LNCAP (cell line): ENCODE data around the gene NHS.

Source experiments
- CTCF ChIP-seq: fragments of 450-650 bp; IDR thresholded peaks from 2 replicates; pipeline ENCODE4 v1.5.1; 2017; ENCODE audit warnings: mild to moderate bottlenecking

The NHS gene

GRCh38 chrX:17627026-17627425 is 252.0 kb downstream of the NHS start:
- TF ChIP-seq CTCF: no peak

DNA sequence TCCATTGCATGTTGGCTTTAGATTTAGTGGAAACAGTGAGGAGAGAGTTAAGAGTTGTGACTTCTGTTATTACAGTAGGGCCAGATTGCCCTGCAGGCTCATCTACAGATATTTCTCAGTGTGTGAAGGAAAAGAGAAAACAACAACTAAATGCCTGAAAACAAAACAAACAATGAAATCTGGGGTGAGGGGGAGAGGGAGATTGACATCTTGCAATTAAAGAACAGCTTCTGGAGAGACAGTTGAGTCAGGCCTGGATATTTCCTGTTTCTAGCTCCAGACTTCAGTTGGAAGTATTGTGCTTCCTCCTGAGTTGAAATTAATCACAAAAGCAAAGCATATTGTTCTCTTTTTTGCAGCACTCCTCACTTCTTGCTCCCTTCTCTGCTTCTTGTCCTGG is 254.0 kb downstream of the NHS start:
- no peak for TF ChIP-seq CTCF

- no peak for TF ChIP-seq CTCF
Measured at GRCh38 chrX:17629519-17629918, 254.5 kb downstream of the NHS start.

DNA sequence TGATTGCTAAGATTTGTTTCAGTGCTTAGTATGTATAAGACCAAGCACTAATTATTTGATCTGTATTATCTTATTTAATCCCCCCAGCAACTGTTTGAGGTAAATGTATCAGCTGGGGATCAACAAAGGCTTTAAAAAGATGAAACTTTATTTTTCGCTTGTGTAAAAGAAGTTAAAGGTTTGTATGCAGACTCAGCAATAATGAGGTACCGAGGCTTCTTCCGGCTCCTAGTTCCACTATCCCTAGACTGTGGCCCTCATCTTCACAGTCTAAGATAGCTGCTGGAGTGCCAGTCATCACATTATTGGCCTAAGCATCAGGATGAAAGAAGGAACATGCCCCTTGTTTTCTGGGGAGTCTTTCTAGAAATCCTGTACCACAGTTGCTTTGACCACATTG is 256.6 kb downstream of the NHS start:
- no peak for TF ChIP-seq CTCF

DNA sequence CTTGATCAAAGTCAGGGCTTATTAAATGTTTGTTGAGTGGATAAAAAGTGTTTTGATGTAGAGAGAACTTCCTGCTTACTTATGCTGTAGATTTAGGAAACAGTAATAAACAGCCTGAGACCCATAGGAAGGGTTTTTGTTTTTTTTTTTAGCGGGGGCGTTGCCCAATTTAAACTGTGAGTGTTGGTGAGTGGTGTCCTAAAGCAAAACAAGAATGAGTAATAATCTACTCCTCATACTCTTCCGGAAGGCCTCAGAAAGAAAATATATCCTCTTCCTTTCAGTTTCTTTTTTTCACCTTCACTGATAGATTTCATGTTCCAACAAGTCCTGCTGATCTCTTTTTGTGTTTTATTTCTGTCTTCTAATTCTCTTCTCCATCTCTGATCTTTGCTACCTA is 257.9 kb downstream of the NHS start:
- no peak for TF ChIP-seq CTCF

DNA sequence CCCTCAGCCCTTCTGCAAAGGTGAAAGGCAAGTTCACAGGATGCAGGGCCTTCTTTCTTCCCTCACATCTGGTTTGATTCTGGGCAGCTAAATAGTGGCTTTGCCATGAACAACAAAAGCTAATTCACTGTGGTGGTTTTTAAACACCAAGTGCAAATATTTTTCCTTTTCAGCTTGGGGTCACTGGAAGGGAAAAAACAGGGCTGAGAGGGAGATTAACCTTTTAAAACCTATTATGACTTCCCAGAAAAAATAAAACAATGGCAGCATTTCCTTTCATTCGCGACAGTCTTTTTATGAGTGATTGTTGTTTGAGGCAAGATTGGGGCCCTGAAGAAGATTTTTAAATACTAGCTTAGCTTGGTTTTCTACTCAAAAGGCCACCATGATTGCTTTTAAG is 258.5 kb downstream of the NHS start:
- no peak for TF ChIP-seq CTCF

GRCh38 chrX:17634542-17635207 is 259.7 kb downstream of the NHS start:
- no peak for TF ChIP-seq CTCF

DNA sequence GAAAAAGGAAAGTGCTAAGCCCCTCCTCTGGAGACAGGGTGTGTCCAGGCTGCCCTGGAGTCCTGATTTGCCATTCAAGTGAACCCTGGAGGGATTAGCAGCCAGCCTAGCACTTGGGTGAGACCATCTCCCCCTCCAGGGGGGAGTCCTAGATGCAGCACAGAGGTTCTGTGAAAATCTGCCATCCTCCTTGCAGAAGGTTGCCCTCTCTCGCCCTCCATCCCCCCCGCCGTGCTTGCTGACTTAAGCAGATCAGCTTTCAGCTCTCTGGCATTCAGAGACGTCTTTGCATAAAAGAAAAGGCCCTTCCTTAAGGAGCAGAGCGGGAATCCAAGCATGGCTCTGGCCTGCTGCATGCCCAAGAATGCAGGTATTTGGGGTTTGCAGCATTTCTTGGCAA is 260.2 kb downstream of the NHS start:
- TF ChIP-seq CTCF: no peak
